ENCODE measurements around the gene THOC6. TPM values are rescaled to one million over a fixed set of nuclear protein-coding genes. Genes with fewer than 3 reads are reported as not detected.

THOC6 gene
- total RNA-seq, 1 donor from 2014 or later: 20.7 TPM

DNA sequence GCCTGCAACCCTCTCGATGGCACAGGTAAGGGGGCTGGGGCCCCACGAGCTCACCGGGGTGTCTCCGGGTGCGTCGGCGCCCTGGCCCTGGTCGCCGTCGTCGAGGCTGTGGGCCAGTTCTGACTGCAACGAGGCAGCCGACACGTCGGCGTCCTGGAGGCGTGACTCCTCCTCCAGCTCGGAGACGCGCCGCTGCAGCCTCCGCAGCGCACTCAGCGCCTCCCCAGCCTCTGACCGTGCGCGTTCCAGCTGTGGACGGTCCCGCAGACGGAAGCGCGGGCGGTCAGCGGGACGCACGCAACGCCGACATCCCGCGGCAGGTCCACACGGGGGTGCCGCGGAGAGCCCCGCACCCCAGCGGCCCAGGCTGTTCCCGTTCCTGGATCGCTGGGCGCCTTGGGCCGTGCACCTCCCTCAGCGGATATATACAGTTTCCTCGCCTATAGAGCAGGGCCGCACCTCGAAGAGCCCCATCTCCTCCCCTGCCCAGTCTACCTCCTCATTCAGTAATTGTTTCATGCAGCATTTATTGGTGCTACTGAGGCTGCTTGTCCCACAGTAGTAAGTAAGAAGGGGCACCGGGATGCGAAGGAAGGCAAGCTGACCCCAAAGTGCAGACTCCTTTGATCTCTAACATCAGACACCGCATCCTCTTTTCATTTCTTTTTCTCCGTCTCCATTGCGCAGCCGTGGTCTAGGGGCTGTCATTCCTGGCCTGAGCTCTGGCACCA lies 5.8 kb downstream of the THOC6 start:
- DNase-seq (ENCODE audit: extremely low read depth, low read depth, low spot score): no peak

DNA sequence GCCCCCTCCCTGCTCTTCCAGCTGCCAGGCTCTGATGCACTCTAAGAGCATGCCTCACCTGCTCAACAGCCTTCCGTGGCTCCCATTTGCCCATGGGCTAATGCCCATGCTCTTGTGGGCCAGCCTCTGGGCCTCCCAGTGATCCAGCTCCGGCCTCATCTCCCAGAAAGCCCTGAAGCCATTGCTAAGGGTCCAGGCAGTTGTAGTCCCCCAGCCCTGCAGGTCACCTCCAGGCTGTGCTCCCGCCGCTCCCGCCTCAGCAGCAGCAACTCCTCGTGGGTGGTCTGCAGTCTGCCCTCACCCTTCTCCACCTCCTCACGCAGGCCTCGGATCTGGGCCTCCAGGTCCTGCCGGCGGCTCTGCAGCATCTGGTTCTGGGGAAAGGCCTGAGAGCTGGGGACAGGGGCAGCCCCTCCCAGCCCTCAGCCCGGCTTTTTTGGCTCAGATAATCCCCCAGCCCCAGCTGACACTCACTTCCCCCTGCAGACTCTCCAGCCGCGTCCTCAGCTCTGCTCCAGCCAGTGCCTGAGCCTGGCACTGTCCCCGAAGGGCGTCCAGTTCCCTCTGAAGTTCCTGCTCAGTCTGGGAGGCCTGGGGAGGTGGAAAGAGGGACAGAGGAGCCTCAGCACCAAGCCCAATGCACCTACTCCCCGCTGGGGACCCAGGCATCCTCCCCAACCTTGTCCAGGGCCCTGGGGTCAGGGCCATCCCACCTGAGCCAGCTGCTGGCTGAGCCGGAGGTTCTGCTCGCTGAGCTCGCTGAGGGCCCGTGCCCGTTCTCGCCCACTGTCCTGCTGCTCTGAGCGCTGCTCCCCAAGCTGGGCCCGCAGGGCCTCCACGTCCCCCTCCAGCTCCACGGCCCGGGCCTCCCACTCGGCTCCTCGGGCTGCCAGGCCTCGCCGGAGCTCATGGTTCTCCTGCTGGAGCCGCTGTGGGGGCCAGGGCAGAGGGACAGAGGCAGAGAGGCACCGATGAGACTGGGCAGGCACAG lies 6.7 kb downstream of the THOC6 start:
- DNase-seq (ENCODE audit: extremely low read depth, low read depth, low spot score): no peak

DNA sequence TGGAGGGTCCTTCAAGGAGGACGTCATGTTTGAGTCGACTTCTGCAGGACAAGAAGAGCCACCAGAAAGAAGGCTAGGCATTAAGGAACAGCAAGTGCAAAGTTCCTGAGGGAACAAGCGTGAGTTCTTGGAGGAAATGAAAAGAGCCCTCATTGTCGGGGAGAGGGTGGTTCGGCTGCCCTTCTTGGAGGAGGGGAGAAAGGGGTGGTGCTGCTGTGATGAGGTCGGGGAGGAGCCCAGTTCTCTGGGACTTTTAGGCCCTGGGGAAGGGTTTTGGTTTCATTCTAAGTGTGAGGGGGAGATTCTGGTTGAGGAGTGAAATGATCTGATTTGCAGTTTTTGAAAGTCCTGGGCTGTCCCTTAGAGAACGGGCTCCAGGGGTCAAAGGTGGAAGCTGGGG lies 8.8 kb downstream of the THOC6 start:
- no peak for DNase-seq (ENCODE audit: extremely low read depth, low read depth, low spot score)

DNA sequence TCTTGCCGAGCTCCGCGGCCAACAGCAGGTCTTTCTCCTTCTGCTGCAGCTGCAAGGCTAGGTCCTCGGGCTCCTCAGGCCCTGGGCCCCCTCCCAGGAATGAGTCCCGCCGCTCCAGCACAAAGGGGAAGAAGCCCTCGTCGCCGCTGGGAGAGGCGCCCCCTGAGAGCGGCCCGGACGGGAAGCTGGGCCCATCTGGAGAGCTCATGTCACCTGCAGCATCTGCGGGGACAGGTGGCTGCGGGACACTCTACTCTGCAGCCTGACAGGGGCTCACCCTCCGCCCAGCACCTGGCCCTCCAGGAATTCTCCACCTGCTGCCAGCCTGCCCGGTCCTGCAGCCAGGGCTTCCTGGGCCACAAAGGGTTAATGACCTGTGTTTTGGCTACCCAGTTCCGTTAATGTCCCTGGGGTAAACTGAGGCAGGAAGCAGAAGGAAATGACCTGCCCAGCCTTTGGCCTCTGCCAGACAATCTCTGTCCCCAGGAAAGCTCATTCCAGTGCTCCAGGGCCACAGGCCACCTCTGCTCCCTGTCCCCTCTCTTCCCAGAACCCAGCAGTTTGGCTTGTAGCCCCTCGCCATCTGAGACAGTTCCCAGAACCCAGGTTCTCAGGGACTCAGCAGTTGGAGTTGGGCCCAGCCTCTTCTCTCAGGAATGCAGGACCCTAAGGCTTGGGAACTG lies 11.6 kb downstream of the THOC6 start:
- DNase-seq (ENCODE audit: extremely low read depth, low read depth, low spot score): no peak

DNA sequence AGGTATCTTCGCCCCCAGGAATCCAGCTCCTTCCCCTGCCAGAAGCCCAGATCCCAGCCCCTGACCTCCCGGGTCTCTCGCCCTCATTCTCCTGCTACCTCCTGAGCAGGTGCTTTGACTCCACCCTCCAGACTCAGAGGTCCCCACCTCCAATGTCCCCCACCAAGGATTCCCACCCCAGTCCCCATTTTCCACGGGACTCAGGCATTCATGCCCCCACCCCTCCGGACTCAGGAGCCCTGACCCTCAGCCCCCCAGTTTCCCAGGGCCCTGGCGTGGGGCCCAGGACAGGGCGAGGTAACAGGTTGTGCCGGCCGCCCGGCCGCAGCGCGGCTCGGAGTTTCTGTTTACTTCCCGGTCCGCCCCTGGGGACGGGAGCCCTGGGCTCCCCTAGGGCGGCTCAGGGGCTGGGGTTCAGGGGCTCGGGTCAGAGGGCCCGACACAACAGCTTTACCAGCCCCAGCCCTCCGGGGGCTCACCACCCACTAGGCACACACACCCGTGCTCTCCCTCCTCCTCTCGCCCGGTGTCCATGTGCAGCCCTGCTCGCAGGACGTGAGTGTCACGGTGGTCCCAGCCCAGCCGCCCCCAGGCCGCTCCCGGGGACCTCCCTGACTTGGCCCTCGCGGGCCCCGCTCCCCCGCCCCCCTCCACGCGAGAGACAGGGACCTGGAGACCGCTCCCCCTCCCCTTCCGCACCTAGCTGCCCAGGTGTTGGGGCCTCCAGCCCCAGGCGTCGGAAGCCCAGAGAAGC lies 12.3 kb downstream of the THOC6 start:
- no peak for DNase-seq (ENCODE audit: extremely low read depth, low read depth, low spot score)

DNA sequence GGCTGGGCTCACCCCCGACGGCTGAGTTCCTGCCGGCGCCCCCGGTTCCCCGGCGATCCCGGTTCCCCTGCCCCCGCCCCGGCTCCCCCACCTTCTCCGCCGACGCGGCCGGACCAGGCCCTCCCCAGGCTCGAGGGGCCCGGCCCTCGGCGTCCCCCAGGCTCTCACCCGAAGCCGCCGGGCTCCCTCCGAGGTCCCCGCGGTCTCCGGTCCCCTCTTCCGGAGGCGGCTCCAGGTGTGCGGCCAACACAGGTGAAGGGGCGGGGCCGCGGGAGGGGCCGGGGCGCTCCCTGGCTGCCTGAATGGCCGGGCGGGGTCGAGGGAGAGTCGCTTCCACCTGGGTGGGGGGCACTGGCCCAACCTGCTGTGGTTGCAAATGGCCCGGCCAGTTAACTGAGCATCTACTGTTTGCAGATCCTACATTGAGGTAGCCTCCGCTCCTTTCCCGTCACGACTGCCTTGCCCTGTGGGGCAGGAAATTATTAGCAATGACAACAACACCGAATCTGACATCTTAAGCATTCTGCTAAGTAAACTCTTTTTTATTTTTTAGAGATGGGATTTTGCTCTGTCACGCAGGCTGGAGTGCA lies 13.0 kb downstream of the THOC6 start, which contains the start of gene BICDL2:
BICDL2 (minus strand) TSS at position 219 of the 590 bp plus-strand sequence. CDS start 1,448 bp downstream, outside the sequence.
- DNase-seq (ENCODE audit: extremely low read depth, low read depth, low spot score): no peak

DNA sequence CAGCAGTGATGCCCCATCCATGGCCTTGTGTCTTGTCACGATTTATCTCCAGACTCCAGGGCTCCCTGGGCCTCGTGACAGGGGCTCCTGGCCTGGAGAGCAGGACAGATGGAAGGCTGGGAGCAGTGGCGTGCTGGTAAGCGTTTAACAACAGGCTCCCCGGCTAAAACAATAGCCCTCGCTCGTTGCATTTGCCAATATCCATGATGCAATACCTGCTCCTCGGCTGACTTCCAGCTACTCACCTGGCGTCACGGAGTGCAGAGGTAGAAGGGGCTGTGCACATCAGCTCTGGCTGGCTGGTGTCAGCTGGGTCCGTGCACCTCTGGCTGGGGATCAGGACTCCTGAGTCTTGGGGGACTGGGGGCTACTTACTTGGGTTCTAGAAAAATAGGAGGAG lies 14.4 kb downstream of the THOC6 start:
- no peak for DNase-seq (ENCODE audit: extremely low read depth, low read depth, low spot score)

DNA sequence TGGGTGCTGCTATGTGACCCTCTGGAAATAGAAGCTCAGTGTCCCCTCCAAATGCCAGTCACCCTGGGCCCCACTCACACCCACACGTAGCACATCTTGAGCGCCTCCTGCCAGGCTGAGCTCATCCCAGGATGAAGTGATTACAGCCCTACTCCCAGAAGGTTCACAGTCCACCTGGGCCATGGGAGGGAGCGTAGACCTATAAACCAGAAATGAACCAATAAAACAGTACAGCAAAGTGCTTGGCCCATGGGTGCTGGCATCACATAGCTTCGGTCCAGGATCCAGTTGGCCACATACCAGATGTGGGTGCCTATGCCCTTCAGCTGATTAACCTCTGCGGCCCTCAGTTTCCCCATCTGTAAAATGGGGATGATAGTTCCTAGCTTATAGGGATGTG lies 15.1 kb downstream of the THOC6 start:
- DNase-seq (ENCODE audit: extremely low read depth, low read depth, low spot score): no peak

DNA sequence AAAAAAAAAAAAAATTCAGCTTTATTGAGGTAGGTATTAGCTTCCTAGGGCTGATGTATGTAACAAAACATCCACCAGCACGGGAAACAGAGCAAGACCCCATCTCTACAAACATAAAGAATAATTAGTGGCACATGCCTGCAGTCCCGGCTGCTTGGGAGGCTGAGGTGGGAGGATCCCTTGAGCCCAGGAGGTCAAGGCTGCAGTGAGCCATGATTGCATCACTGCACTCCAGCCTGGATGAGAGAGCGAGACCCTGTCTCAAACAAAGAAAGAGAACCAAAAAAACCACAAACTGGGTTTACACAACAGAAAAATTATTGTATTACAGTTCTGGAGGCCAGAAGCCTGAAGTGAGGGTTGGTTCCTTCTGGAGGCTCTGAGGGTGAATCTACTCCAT lies 18.5 kb downstream of the THOC6 start:
- DNase-seq (ENCODE audit: extremely low read depth, low read depth, low spot score): no peak

DNA sequence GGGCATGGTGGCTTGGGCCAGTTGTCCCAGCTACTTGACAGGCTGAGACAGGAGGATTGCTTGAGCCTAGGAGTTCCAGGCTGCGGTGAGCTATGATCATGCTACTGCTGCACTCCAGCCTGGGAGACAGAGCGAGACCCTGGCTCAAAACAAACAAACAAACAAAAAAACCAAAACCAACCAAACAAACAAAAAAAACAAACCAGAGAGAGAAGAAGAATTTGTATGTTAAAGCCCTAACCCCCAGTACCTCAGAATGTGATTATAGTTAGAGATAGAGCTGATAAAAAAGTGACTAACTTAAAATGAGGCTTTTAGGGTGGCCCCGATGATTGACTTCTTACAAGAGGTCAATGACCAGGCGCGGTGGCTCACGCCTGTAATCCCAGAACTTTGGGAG lies 20.9 kb downstream of the THOC6 start:
- no peak for DNase-seq (ENCODE audit: extremely low read depth, low read depth, low spot score)

DNA sequence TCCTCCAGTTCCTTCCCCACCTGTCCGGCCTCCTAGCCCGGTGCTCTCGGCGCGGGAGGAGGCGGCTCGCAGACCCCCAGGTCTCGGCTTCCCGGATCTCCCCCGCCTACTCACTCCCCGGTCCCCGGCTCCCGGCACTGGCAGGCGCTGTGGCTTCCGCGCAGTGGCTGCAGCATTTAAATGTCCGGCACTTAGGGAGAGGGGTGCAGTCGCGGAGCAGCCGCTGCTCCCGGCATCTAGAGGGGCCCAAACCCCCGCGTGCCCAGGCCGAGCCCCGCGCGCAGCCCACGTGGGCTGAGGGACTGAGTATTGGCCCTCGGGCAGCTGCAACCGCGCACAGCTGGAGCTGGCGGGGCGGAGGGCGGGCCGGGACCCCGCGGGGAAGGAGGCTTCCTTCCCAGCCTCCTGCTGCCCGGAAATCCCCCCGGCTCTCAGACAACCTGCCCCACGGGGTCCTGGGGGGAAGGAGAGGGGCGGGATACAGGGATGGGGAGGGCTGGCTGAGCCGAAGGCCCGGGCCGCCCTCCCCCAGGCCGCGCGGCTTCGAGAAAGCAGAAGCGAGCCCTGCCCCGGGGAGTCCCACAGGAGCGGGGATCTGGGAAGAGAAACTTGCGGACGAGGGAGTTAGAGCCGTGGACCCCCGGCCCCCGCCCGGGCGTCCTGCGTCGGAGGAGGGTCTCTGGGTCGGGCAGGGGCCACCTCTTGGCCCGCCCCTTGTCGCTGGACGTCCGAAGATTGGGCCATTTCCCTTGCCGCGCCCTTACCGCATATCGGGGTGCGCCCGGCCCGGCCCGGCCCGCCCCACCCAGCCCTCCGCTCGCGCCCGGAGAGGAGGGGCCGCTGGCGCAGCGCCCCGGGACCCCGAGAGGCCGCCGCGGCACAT lies 22.2 kb downstream of the THOC6 start, which contains the start of gene MMP25:
MMP25 (plus strand) TSS at position 804 of the 883 bp plus-strand sequence. CDS start 357 bp downstream, outside the sequence.
- DNase-seq (ENCODE audit: extremely low read depth, low read depth, low spot score): no peak

DNA sequence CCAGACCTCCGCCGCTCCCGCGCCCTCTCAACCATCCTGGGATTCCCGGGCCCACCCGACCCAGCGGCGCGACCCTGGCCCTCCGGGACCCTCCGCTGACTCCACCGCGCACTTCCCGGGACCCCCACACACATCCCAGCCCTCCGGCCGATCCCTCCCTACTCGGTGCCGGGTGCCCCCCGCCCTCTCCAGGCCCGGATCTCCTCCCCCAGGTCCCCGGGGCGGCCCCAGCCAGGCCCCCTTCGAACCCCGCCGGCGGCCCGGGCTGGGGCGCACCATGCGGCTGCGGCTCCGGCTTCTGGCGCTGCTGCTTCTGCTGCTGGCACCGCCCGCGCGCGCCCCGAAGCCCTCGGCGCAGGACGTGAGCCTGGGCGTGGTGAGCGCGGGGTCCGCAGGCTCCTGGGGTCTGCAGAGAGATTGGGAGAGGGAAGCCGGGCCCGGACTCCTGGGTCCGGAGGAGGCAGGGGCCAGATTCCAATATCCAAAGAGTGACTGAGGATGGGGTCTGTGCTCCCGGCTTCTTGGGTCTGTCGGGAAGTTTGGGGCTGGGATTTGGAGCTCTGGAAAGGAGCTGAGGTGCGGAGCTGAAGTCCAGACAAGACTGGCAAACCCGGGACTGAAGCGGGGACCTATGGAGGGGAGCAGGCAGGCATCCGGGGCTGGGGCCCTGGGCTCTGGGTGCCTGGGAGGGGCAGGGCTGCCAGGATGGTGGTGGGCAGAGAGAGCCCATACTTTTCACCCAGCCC lies 23.0 kb downstream of the THOC6 start:
- DNase-seq (ENCODE audit: extremely low read depth, low read depth, low spot score): no peak

DNA sequence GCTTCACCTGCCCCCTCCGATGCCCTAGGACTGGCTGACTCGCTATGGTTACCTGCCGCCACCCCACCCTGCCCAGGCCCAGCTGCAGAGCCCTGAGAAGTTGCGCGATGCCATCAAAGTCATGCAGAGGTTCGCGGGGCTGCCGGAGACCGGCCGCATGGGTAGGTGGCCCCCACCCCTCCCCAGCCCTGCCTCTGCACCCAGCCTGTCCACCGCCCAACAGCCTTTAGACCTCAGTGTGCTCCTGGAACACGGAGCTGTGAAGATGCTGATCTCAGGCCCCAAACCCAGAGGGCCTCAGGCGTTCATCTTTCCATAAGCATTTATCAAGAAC lies 23.5 kb downstream of the THOC6 start:
- no peak for DNase-seq (ENCODE audit: extremely low read depth, low read depth, low spot score)

DNA sequence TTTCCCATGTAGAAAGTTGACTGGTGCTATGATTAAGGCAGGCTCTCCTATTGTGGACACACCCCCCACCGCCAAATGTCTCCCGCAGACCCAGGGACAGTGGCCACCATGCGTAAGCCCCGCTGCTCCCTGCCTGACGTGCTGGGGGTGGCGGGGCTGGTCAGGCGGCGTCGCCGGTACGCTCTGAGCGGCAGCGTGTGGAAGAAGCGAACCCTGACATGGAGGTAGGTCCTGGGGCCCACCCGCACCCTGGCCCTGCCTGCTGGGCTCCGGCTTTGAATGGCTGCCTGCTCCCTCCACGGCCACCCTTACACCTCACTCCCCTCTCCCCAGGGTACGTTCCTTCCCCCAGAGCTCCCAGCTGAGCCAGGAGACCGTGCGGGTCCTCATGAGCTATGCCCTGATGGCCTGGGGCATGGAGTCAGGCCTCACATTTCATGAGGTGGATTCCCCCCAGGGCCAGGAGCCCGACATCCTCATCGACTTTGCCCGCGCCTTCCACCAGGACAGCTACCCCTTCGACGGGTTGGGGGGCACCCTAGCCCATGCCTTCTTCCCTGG lies 26.2 kb downstream of the THOC6 start:
- no peak for DNase-seq (ENCODE audit: extremely low read depth, low read depth, low spot score)

DNA sequence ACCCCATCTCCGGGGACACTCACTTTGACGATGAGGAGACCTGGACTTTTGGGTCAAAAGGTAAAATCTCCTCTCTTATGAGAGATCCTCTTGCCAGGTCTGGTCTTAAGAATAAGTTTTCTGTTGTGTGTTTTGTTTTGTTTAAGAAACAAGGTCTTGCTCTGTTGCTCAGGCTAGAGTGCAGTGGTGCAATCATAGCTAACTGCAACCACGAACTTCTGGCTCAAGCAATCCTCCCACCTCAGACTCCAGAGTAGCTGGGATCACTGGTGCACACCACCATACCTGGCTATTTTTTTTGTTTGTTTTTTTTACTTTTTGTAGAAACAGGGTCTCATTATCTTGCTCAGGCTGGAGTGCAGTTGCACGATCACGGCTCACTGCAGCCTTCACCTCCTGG lies 26.7 kb downstream of the THOC6 start:
- DNase-seq (ENCODE audit: extremely low read depth, low read depth, low spot score): no peak

DNA sequence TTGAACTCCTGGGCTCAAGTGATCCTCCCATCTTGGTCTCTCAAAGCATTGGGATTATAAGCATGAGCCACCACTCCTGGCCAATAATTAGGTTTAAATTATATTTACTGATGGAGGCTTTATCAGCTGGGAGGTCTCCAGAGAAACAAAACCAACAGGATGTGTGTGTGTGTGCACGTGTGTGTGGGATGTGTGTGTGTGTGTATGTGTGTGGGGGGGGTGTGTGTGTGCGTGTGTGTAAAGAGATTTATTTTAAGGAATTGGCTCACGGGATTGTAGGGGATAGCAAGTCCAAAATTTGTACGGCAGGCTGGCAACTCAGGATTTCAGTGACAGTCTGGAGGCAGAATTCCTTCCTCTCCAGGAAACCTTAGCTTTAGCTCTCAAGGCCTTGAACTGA lies 27.2 kb downstream of the THOC6 start:
- no peak for DNase-seq (ENCODE audit: extremely low read depth, low read depth, low spot score)

DNA sequence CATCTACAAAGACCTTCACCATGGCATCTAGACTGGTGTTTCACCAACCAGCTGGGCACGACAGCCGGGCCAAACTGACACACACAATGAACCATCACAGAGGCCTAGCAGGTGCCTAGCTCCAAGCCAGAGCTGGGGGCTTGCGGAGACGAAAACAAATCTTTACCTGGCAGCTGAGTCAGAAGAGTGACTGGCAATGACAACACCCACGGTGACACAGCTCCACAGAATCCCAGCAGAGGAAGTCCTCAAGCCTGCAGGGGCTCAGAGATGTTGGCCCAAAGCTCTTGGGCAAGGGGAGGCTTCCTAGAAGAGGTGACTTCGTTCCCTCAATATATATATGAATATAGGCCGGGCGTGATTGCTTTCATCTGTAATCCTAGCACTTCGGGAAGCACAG lies 27.7 kb downstream of the THOC6 start:
- DNase-seq (ENCODE audit: extremely low read depth, low read depth, low spot score): no peak

Measured in glomerular endothelial cell (primary cell).